Non-pigmented ciliary epithelial cell (primary cell): ENCODE measurements around the gene LEAP2.

Experiments used
- DNase-seq: peaks from one replicate; pipeline ENCODE4 v3.0.0-alpha.2; 2010; ENCODE audit warnings: low read depth

Gene LEAP2

DNA sequence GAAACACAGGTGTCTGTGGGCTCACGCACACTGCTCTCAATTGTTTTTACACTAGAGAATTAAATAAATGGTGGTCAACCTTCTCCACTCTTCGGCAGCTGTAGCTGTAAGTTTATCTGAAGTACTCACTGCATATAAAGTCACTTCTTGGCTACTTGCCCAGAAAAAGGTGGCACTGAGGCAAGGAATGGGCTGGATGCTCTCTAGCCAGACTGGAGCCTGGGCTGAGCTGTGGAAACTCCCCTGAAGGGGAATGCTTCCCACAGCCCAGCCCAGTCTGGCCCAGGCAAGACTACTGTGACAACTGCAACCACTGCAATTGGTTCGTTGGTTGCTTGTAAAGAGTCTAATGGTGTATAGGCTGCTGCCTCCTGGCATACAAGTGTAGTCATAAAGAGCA, 4.5 kb downstream of the LEAP2 start:
- no peak for DNase-seq

DNA sequence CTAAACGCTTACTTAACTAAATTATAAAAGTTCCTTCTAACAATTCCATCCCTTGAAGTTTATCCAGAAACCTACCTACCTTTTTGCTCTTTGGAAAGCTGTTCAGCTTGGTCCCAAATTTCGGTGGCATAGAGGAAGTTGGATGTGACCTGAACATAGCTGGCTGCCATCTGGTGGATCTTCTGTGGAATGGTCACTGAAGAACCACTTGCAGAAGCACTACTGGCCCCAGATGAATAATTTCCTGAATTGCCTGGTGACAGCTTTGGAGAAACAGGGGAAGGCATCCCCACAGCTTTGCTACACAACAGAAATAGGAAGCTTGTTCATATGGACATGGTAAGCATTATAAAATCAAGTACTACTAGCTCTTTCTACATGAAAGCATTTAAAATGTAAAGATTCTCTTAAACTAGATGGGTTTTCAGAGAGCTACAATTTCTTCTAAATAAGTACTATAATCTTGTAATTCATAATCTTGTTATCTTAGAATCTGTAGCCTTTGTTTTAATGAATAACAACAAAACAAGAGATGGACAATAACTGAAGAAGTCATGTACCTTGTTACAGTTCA, 9.9 kb downstream of the LEAP2 start:
- DNase-seq = no peak

DNA sequence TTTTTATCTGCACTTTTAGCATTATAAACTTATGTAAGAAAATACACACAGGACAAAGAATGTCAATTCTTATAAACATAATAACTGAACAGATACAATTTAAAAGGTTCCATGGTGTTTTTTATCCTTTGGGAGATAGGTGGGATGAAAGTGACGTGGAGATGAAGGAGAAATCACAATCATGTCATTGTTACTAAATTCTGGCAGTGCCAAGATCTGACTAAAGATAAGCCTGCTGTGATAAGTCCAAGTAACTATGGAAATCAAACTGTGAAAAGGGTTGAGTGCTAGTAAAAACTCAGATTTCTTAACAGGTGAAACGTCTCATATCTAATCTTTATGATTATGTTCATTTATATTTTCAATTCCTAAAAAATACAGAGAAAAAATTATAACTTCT, 11.1 kb downstream of the LEAP2 start:
- no peak for DNase-seq

DNA sequence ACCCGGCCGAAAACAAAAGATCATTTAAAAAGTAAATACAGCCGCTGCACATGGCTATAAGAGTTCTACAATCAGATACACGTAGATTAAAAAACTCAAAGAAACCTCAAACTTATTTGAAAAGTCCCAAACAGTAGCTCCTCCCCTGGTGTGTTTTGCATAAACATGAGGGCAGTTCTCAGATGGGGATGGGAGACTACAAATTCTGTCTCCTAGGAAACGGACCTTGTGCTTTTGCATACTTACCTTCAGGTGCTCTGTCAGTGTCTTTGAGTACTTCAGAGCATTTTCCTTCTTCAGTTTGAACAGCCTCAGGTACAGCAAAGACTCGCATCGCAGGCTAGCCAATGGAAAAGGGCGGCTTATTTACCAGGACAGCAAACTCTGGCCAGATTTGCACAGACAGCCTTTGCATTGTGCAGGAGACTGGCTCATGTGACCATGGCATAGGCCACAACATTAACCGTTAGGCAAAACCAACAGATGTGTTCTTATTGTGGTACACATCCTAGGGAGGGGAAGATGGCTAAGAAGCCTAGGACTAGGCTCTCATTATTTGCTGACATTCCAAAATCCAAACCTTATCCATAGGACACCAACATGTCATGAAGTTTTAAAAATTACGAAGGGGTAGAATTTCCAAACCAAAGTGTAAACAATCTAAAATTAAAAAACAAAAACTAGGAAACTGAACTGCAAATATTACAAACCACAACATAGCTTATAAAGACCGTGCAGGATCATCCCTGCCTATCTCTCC, 12.8 kb downstream of the LEAP2 start:
- DNase-seq = no peak

DNA sequence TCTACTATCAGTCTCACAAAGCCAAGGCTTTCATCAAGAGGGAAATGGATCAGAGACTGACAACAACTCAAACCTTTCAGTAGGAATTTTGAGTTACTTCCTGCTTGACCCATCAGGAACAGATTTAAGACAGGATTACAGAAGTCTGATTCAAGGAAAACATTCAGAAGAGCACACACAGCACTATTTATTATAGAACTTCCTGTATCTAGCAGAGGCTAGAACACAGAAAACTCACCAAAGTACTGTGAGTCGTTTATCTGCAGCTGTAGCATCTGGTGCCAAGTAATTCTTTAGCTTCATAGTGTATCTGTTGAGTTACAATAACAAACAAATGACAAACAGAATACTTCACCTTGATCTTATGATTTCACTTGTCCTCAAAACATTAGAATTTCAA, 13.8 kb downstream of the LEAP2 start:
- DNase-seq = no peak

DNA sequence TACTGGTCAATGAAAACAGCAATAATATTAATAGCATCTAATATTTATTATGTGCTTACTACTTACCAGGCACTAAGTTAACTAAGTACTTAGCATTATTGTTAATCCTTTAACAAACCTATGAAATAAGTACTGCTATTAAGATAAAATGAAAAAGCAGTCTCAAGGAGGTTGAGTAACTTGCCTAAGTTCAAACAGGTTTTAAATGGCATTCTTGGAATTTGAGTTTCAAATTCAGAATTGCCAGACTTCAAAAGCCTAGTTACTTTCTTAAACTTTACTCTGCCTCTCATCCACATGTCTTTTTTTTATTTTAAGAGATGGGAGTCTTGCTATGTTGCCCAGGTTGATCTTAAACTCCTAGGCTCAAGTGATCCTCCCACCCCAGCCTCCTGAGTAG, 16.0 kb downstream of the LEAP2 start:
- DNase-seq = no peak

DNA sequence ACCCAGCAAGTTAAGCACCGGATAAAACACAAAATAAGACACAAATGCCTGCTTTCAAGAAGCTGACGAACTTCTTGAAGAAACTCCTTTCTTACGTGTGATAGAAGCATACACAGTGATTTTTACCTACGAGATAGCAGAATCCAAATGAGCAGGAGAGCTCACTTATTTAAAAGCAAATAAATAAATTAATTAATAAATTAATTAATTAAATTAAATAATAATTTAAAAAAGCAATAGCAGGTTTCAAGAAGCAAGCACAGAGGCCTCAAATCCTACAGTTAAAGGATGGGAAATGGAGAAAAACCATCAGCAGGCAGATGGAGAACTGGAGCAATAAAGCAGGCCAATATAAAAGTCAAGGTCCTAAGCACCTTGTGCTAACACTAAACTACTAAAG, 17.3 kb downstream of the LEAP2 start:
- DNase-seq = no peak

DNA sequence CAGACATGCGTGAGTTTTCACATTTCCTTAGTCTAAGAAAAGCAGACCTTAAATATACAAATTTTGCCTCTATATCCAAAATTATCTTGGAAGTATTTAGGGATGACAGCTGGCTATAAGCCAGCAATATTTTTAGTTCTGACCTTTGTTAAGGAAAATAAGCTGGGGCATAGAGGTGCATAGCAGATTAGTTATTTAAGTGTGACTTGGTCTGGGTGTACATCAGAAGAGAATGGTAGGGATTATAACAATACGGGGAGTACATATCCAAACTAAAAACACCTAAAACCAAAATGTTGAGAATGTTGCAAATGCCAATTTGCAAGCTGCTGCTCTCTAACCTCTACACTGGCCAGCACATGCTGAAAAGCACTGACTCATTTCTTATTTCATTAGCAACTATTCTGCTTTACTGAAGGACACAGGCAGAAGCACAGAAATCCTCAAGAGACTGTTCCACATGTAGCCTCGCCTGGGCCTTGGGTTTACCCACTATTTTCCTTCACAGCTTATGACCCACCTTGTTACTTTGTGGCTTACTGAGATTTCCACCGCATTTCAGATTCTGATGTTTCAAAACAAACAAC, 22.3 kb downstream of the LEAP2 start:
- DNase-seq = no peak

DNA sequence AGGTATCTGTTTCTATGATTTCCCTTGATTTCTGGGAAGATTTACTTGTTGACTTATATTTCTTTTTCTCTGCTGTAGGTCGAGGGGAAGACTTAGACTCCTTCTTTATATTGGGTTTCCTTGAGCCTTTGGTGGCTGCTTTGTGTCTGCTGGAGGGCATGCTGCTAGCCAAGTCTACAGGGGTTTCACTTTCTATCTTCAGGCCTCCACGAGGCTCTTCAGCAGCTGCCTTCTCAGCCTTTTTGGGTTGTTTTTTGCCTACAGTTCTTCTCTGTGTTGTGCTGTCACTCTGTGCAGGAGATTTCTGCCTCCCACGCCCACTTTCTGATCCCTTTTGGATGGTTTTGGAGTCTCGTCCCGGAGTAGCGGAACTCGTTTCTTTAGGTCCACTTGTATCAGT, 23.2 kb downstream of the LEAP2 start:
- DNase-seq = no peak

DNA sequence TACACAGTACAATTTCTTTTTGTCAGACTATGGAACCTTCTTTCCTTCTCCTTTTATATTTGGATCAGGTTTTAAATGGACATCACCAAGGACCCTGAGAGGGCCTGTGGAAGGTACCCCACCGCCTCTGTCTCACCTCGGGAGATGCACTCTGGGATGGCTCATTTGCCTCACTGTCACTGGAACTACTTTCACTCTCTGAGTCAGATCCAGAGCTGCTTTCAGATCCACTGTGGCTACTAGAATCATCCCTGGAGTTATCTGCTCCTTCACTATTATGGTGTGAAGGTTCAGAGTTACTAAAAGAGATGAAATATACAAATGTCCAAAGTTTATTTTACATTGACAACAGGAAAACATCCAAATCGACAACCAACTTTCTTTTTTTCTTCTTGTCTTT, 24.6 kb downstream of the LEAP2 start:
- DNase-seq = no peak

DNA sequence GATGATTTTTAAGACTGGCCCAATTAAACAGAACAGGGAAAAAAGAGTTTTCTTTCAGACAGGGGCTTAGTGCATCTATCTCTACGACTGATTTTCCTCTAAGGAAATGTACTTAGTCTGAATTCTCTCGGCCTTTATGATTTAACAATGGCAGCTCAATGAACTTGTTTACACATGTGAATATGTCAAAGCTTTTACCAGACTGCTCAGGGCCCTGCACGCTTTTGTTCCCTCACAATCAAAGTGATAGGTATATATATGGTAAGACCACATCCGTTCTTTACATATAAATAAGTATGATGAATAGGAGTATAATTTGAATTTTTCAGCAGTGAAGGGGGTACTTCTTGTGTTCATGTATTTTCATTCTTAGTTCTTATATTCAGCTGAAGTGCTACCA, 27.6 kb downstream of the LEAP2 start:
- DNase-seq = no peak

DNA sequence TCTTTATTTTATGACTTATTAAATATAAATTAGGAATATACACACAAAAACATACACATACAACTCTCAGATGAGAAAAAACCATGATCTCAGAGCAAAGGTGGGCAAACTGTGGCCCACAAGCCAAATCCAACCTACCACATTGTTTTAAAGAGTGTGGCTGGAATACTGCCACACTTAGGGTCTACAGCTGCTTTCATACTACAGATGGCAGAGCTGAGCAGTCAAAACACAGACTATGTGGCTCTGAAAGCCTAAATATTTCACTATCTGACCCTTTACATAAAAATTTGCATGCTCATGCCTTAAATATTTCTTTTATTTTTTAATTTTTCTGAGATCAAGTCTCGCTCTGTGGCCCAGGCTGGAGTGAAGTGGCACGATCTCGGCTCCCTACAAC, 28.3 kb downstream of the LEAP2 start:
- DNase-seq = no peak

DNA sequence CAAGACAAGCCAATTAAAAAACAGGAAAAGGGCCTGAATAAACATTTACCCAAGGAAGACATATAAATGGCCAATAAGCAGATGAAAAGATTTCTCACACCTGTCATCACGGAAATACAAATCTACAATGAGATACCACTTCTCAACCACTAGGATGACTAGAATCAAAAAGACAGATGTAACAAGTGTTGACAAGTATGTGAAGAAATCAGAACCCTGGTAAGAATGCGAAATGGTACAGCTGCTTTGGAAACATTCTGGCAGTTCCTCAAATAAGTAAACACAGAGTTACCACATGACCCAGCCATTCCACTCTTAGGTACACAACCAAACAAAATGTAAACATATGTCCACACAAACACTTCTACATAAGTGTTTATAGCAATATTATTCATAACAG, 32.5 kb downstream of the LEAP2 start:
- DNase-seq = no peak

DNA sequence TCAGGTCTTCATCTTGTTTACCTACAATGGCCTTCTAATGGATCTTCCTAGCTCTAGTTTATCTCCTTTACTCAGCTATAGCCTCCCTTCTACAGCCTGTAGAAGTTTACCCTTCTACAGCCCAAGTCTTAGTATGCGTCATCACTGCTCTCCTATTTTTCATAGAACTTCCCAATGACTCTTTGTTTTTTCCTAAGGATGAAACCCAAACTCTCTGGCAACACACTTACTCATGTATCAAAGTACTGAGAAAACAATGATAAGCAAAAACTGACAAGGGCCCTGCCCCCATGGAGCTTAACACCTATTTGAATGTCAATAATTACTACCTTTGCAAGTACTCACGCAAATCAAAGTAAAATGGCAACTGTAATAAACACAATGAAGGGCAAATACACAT, 33.7 kb downstream of the LEAP2 start:
- no peak for DNase-seq

DNA sequence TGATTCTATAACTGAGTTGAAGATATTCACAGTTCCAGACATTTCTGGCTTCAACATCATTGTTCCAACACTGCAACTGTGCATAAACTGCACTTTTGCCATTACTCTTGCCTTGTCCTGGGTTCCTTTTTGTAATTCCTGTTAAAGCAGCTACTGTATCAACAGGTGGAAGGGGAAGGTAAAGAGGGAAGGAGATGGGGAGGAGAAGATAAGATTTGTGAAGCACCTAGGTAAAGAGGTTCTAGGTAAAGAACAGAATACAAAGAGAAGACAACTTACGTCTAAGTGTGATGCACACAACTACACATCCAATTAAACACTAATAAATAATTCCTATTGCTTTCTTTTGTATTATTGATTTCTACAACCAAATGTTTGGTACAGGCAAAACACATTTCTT, 36.2 kb downstream of the LEAP2 start:
- no peak for DNase-seq

DNA sequence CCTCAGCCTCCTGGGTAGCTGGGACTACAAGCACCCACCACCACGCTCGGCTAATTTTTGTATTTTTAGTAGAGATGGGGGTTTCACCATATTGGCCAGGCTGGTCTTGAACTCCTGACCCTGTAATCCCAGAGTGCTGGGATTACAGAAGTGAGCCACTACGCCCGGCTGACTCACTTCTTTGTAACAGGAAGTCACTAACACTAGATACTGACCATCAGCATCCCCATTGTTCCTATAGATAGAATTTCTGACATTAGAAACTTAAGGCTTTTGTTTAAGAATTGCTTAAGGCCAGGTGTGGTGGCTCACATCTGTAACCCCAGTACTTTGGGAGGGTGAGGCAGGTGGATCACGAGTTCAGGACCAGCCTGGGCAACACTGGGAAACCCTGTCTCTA, 42.2 kb downstream of the LEAP2 start:
- DNase-seq = no peak

DNA sequence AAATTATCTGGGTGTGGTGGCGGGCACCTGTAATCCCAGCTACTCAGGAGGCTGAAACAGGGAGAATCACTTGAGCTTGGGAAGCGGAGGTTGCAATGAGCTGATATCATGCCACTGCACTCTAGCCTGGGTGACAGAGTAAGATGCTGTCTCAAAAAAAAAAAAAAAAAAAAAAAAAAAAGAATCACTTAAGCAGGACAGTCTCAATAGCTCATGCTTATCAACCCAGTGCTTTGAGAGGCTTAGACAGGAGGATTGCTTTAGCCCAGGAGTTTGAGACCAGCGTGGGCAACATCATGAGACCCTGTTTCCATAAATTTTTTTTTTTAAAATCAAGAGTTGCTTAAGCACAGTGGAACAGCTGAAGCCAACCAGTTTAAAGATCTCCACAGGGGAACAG, 42.6 kb downstream of the LEAP2 start:
- DNase-seq = no peak
